ENCODE results near the gene CLDN25. TPM values are rescaled to one million over a fixed set of nuclear protein-coding genes. Genes with fewer than 3 reads are reported as not detected.

The CLDN25 gene
- not detected in 2 replicates for polyA plus RNA-seq

GRCh38 chr11:113779496-113779895 lies at the start of gene CLDN25:
Gene CLDN25, plus strand, starts transcription at chr11:113779796. Its CDS starts 0 bp downstream, at chr11:113779796.

DNA sequence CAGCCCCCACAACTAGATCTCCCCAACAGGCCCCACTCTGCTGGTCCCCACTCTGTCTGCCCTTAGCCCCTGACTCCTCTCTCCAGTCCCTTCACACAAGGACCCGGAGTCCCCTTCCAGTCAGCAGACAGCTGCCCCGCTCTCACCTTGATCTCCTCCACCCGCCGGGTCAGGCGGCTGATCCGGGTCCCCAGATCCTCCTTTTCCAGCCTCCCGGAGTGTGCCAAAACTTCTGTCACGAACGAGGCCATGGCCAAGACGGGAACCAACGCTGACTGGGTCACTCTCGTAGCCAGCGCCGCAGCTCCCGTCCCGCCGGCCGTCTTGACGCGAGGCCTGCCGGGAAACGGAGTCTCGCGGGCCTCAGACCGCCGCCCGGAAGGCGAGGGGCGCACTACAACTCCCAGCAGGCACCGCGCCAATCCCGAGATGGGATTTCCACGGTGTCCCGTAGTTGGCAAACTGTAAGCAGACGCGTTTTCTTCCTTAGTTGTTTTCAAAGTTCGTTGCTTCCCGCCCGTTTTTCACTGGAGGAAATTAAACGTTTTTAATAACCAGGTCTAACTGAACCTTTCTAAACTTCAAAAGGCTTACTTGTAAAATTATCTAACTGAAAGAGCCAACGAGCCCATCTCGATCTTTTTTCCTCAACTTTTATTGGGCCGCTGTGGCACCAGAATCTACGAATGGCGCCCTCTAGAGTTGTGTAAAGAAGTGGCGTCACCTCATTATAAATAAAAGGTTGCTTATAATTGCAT lies 6.0 kb upstream of the CLDN25 start, which contains the start of gene ZW10:
Gene ZW10 (minus strand): TSS at position 277 of the 758 bp plus-strand sequence. CDS start 26 bp downstream, at position 251.

Other genes with a start within 250 kb of the CLDN25 start
- 2.2 TPM in 1 of 2 replicates, not detected in the other for gene TMPRSS5, start 73.5 kb upstream of the CLDN25 start, polyA plus RNA-seq
- gene ZW10, start 6.1 kb upstream of the CLDN25 start, polyA plus RNA-seq, result 9.5 and 13.6 TPM in 2 replicates
- 4.9 and 7.9 TPM in 2 replicates for gene USP28, start 95.8 kb downstream of the CLDN25 start, polyA plus RNA-seq
- not detected in 2 replicates for gene HTR3B, start 125.0 kb downstream of the CLDN25 start, polyA plus RNA-seq
- gene HTR3A, start 195.3 kb downstream of the CLDN25 start, polyA plus RNA-seq, result not detected in 2 replicates